Measurements from ENCODE around the gene HASPIN.
"Not testable (repeated sequence)": the region's sequence is repeated elsewhere in the genome, so short reads cannot be mapped to it uniquely, and the experiment has no call there.

Gene HASPIN

DNA sequence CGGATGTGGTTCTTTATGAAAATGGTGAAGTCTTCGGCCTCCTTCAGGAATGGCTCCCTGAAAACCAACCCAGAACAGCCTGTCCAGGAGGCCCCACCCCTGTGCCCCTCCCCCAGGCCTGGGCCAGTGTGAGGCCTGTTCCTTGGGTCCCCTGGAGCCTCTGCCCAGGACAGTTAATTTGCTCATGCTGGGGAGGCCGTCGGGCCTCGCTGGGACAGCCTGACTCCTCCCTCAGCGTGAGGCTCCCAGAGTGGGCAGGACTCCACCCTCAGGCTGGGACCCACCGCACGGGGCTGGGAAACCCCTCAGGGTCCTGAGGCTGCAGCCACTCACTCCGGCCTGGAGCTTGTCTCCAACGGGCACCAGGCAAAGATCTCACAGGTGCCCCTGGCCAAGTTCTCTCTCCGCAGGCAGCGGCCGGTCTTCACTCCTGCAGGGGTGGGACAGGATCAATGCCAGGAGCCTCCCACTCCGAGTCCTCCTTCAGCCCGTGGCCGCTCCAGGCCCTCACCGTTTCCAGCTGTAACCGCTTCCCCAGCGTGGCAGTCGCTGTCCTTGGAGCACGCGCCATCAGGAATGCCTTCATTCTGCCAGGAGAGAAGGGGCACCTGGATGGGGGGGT is 33.5 kb upstream of the HASPIN start:
- no peaks in the 10 kb centered on the region for H3K9me3 Mint-ChIP-seq
- H3K4me1 Mint-ChIP-seq = peaks cover 29% of the 10 kb centered on the region
- DNase-seq (no peak), ATAC-seq (no peak)
- H3K4me3 Mint-ChIP-seq = no peak overlapping the region
- no peak overlapping the region for H3K27ac Mint-ChIP-seq
- peaks cover 5% of the 10 kb centered on the region for H3K36me3 Mint-ChIP-seq (ENCODE audit: low read depth)
- no peaks in the 10 kb centered on the region for H3K27me3 Mint-ChIP-seq

GRCh38 chr17:3691617-3692067 is 32.1 kb upstream of the HASPIN start:
- Mint-ChIP-seq H3K4me3 (no peak overlapping the region), H3K36me3 (ENCODE audit: low read depth) (peaks cover 5% of the 10 kb centered on the region), H3K27me3 (no peaks in the 10 kb centered on the region), H3K9me3 (no peaks in the 10 kb centered on the region), H3K4me1 (peaks cover 31% of the 10 kb centered on the region), H3K27ac (no peak overlapping the region)
- ATAC-seq = no peak
- no peak for DNase-seq

- H3K4me3 Mint-ChIP-seq = no peak overlapping the region
These were observed 31.4 kb upstream of the HASPIN start for GRCh38 chr17:3692346-3692745.

DNA sequence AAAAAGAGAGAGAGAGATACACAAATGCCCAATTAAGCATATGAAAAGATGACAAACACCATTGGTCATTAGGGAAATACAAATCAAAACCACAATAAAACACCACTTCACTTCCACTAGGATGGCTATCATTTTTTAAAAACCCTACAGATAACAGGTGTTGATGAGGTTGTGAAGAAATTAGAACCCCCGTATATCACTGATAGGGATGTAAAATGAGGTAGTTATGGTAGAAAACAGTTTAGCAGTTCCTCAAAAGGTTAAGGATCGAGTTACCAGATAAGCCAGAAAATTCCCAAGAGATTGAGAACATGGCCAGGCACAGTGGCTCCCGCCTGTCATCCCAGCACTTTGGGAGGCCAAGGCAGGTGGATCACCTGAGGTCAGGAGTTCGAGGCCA is 30.6 kb upstream of the HASPIN start:
- Mint-ChIP-seq H3K4me3 (peak overlapping the region; percentile 32), H3K36me3 (ENCODE audit: low read depth) (peaks cover 5% of the 10 kb centered on the region), H3K9me3 (no peaks in the 10 kb centered on the region), H3K27me3 (peaks cover 2% of the 10 kb centered on the region), H3K27ac (no peak overlapping the region), H3K4me1 (peaks cover 31% of the 10 kb centered on the region)
- DNase-seq (no peak), ATAC-seq (no peak)

More at GRCh38 chr17:3692346-3692745, 31.4 kb upstream of the HASPIN start:
- Mint-ChIP-seq H3K4me1 (peaks cover 31% of the 10 kb centered on the region), H3K9me3 (no peaks in the 10 kb centered on the region), H3K36me3 (ENCODE audit: low read depth) (peaks cover 5% of the 10 kb centered on the region), H3K27me3 (no peaks in the 10 kb centered on the region), H3K27ac (no peak overlapping the region)
- DNase-seq (no peak), ATAC-seq (no peak)

DNA sequence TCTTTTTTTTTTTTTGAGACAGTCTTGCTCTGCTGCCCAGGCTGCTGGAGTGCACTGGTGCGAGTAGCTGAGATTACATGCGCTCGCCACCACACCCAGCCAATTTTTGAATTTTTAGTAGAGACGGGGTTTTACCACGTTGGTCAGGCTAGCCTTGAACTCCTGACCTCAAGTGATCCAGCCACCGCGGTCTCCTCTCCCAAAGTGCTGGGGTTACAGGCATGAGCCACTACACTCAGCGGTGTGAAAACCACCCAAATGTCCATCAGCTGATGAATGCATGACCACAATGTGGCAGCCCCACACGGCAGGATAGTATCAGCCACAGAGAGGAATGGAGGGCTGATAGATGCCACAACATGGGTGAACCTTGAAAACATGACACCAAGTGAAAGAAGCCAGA is 29.9 kb upstream of the HASPIN start:
- Mint-ChIP-seq H3K36me3 (ENCODE audit: low read depth) (peaks cover 5% of the 10 kb centered on the region), H3K27ac (peak overlapping the region; percentile 88), H3K4me1 (peaks cover 28% of the 10 kb centered on the region), H3K4me3 (peak overlapping the region; percentile 81), H3K9me3 (no peaks in the 10 kb centered on the region), H3K27me3 (peaks cover 2% of the 10 kb centered on the region)
- DNase-seq (peak; percentile 62), ATAC-seq (peak; percentile 69)

DNA sequence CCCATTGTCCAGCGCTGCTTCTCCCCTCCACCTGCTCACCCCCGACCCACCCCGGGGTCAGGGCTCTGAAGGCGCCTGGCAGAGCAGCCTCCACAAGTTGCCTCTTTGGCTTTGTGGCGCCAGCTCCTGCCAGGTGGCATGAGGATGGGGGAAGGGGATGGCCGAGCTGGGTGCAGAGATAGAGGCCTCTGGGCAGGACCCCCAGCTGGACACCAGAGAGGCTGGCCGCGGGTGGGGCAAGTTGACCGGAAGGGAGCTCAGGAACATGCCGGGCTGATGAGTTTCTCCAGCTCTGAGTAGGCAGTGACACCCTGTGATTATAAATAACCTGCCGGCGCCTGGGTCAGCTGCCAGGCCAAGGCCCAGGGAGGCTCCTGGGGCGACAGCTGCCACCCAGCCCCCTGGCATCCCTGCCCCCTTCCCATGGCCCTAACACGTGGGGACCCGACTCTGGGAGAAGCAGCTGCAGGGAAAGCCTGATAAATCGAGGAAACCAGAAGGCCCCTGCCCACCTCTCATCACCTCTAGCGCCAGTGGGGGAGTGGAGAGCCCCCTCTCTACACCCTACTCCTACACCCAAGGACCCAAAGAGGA is 28.5 kb upstream of the HASPIN start:
- DNase-seq = no peak
- Mint-ChIP-seq H3K9me3 (no peaks in the 10 kb centered on the region), H3K27ac (no peak overlapping the region), H3K36me3 (ENCODE audit: low read depth) (peaks cover 2% of the 10 kb centered on the region), H3K4me1 (peaks cover 25% of the 10 kb centered on the region), H3K27me3 (peaks cover 2% of the 10 kb centered on the region), H3K4me3 (peak overlapping the region; percentile 81)
- ATAC-seq = no peak

DNA sequence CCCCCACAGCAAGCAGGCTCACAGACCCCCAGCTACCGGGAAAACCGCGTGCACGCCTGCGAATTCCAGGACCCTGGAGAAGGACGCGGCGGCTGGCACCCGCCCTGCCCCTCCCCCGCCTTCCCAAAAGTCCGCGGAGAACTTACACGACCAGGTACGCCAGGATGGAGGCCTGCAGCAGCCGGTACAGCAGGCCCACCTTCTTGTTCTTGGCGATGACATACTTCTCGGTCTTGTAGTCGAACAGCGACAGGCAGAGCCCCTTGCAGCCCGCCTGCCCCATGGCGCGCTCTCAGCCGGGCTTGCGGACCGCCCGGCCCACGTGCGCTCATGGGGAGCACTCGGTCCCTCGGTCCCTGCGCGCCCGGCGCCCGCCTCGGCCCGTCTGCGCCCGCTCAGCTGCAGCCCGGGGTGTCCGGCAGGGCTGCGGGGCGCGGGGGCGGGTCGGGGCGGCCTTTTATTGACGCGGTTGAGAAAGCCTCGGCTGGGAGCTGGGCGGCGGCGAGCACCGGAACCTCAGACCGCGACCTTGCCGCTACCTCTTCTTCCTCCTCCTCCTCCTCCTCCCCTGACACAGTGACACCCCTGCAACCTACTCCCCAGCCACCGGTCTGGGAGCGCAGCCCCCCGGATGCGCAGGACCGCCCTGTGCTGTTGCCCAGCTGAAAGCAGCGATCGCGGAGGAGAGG is 27.8 kb upstream of the HASPIN start, which contains the start of gene P2RX5:
P2RX5 (minus strand) TSS at position 433 of the 689 bp plus-strand sequence; CDS start at position 283, 150 bp downstream.
- H3K9me3 Mint-ChIP-seq = no peaks in the 10 kb centered on the region

DNA sequence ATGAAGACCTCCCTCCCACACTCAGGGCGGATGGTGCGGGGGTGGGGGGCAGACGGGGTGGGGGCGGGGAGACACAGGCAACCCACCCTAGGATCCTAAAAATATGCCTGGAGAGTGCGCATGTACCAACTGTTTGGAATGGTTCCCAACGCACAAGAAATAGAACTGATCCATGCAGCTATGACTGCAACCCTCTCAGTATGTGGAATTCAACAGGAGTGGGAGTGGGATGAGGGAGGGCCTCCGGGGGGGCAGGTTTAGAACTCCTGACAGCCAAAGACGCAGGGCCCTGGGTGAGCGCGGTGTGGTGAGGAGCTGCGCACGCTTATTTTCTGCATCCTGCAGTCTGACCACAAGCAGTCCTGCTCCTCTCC is 26.6 kb upstream of the HASPIN start:
- peaks cover 2% of the 10 kb centered on the region for H3K27me3 Mint-ChIP-seq
- peaks cover 2% of the 10 kb centered on the region for H3K36me3 Mint-ChIP-seq (ENCODE audit: low read depth)
- no peak overlapping the region for H3K27ac Mint-ChIP-seq
- H3K9me3 Mint-ChIP-seq = no peaks in the 10 kb centered on the region
- ATAC-seq (no peak), DNase-seq (no peak)
- no peak overlapping the region for H3K4me3 Mint-ChIP-seq
- H3K4me1 Mint-ChIP-seq = peaks cover 28% of the 10 kb centered on the region

More for the DNA sequence above, 27.8 kb upstream of the HASPIN start, which contains the start of gene P2RX5:
- peaks cover 26% of the 10 kb centered on the region for H3K4me1 Mint-ChIP-seq
- DNase-seq = peak; percentile 55
- H3K4me3 Mint-ChIP-seq = peak within 1 kb of the TSS; percentile 81
- peak; percentile 42 for ATAC-seq
- peaks cover 2% of the 10 kb centered on the region for H3K27me3 Mint-ChIP-seq
- H3K27ac Mint-ChIP-seq = peak within 1 kb of the TSS; percentile 80
- H3K36me3 Mint-ChIP-seq (ENCODE audit: low read depth) = peaks cover 2% of the 10 kb centered on the region

- Mint-ChIP-seq H3K4me3 (no peak overlapping the region), H3K36me3 (ENCODE audit: low read depth) (peaks cover 7% of the 10 kb centered on the region), H3K27me3 (peaks cover 2% of the 10 kb centered on the region), H3K27ac (no peak overlapping the region), H3K4me1 (peaks cover 21% of the 10 kb centered on the region), H3K9me3 (no peaks in the 10 kb centered on the region)
- ATAC-seq (no peak), DNase-seq (no peak)
These were observed 25.6 kb upstream of the HASPIN start for GRCh38 chr17:3698139-3698538.

GRCh38 chr17:3699951-3700350 is 23.8 kb upstream of the HASPIN start:
- DNase-seq (no peak), ATAC-seq (no peak)
- H3K4me1 Mint-ChIP-seq = peaks cover 6% of the 10 kb centered on the region
- H3K9me3 Mint-ChIP-seq = no peaks in the 10 kb centered on the region
- H3K36me3 Mint-ChIP-seq (ENCODE audit: low read depth) = peaks cover 5% of the 10 kb centered on the region
- no peak overlapping the region for H3K4me3 Mint-ChIP-seq
- no peak overlapping the region for H3K27ac Mint-ChIP-seq
- peaks cover 2% of the 10 kb centered on the region for H3K27me3 Mint-ChIP-seq

DNA sequence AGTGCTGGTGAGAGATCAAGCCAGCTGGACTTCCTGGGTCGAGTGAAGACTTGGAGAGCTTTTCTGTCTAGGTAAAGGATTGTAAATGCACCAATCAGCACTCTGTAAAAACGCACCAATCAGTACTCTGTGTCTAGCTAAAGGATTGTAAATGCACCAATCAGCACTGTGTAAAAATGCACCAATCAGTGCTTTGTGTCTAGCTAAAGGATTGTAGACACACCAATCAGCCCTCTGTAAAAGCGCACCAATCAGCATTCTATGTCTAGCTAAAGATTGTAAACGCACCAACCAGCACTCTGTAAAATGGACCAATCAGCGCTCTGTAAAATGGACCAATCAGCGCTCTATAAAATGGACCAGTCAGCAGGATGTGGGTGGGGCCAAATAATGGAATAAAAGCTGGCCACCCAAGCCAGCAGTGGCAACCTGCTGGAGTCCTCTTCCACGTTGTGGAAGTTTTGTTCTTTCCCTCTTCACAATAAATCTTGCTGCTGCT is 21.6 kb upstream of the HASPIN start:
- H3K4me1 Mint-ChIP-seq; DNase-seq; H3K4me3 Mint-ChIP-seq; H3K27ac Mint-ChIP-seq; ATAC-seq; H3K9me3 Mint-ChIP-seq; H3K27me3 Mint-ChIP-seq; H3K36me3 Mint-ChIP-seq (ENCODE audit: low read depth): not testable (repeated sequence)

- Mint-ChIP-seq H3K36me3 (ENCODE audit: low read depth) (peaks cover 5% of the 10 kb centered on the region), H3K27ac (no peak overlapping the region), H3K9me3 (no peaks in the 10 kb centered on the region), H3K4me3 (no peak overlapping the region), H3K4me1 (peaks cover 24% of the 10 kb centered on the region), H3K27me3 (no peaks in the 10 kb centered on the region)
- no peak for DNase-seq
- no peak for ATAC-seq
These were observed 18.6 kb upstream of the HASPIN start for GRCh38 chr17:3704931-3705717.

GRCh38 chr17:3705718-3705984 is 18.1 kb upstream of the HASPIN start:
- not testable (repeated sequence) for H3K9me3 Mint-ChIP-seq; DNase-seq; H3K36me3 Mint-ChIP-seq (ENCODE audit: low read depth); H3K27ac Mint-ChIP-seq; H3K27me3 Mint-ChIP-seq; ATAC-seq; H3K4me3 Mint-ChIP-seq
- peaks cover 28% of the 10 kb centered on the region for H3K4me1 Mint-ChIP-seq

DNA sequence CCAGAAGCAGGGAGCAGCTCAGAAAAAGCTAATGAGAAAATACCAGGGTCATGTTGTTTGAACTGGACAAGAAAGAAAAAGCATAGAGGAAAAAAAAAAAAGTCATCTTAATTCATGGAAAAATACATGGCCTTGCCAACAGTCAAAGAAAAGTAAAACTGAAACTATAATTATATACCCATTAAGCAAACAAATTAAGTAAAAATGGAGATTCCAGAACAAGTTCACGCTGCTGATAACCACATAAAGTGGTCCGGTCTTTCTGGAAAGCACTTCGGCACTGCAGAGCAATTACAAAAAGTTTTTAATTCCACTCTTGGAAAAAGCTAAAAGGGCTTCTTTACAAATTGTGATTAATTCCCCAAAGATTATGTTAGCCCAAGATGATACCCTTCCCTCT is 15.3 kb upstream of the HASPIN start:
- H3K9me3 Mint-ChIP-seq = no peaks in the 10 kb centered on the region
- peak overlapping the region; percentile 26 for H3K27ac Mint-ChIP-seq
- no peak for ATAC-seq
- peaks cover 17% of the 10 kb centered on the region for H3K36me3 Mint-ChIP-seq (ENCODE audit: low read depth)
- H3K4me3 Mint-ChIP-seq = no peak overlapping the region
- H3K27me3 Mint-ChIP-seq = no peaks in the 10 kb centered on the region
- peaks cover 49% of the 10 kb centered on the region for H3K4me1 Mint-ChIP-seq
- DNase-seq = no peak
